Lower leg skin (tissue), 3 donors: ENCODE measurements around the gene EPB41L5.

ENCODE experiments used
- POLR2A ChIP-seq, 2 donors: fragments of 450-650 bp; IDR thresholded peaks; one replicate each; pipeline ENCODE4 v1.6.1; 2016 to 2017; ENCODE audit warnings: antibody characterized with exemption in 2 of 2, mild to moderate bottlenecking in 1 of 2, moderate library complexity in 1 of 2
- TF ChIP-seq, protein P1 (sequence below), 3 donors: fragments of 450-650 bp; IDR thresholded peaks; one replicate each; pipeline ENCODE4 v1.5.1; 2016; ENCODE audit warnings: antibody characterized with exemption in 3 of 3, mild to moderate bottlenecking in 3 of 3, moderate library complexity in 2 of 3

DNA sequence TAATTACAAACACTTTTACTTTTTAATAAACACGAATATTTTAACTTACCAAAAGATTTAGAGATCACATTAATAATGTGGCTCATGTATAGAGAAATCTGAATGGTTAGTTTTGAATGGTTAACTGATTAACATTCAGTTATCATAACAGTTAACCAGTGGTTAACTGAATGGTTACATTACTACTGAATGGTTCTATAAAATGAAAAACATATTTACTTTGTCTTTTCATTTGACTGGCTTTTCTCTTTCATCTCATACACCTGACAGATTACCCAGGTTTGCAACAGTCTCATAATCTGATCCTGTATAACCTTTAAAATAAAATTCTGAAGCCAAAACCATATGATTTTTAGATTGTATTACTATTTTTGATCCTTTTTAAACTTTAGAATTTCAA lies 91.9 kb downstream of the EPB41L5 start:
- TF ChIP-seq, protein P1, sequence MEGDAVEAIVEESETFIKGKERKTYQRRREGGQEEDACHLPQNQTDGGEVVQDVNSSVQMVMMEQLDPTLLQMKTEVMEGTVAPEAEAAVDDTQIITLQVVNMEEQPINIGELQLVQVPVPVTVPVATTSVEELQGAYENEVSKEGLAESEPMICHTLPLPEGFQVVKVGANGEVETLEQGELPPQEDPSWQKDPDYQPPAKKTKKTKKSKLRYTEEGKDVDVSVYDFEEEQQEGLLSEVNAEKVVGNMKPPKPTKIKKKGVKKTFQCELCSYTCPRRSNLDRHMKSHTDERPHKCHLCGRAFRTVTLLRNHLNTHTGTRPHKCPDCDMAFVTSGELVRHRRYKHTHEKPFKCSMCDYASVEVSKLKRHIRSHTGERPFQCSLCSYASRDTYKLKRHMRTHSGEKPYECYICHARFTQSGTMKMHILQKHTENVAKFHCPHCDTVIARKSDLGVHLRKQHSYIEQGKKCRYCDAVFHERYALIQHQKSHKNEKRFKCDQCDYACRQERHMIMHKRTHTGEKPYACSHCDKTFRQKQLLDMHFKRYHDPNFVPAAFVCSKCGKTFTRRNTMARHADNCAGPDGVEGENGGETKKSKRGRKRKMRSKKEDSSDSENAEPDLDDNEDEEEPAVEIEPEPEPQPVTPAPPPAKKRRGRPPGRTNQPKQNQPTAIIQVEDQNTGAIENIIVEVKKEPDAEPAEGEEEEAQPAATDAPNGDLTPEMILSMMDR (IDR thresholded peaks at IDR 0.05) = no peak
- TF ChIP-seq POLR2A (IDR thresholded peaks at IDR 0.05) = no peak
